SU-DHL-6 (cell line): ENCODE results near the gene RIMBP2.

Source experiments
- H2AFZ ChIP-seq: fragments of 200-600 bp; sonication (generic); 2 replicates; pipeline ENCODE4 v1.6.1; 2014; ENCODE audit warnings: low read depth, mild to moderate bottlenecking, moderate library complexity, mixed read lengths, antibody characterized with exemption, low read length; ENCODE audit not compliant: severe bottlenecking
- H3F3A ChIP-seq: fragments of 200-600 bp; shearing (Covaris generic); 2 replicates; pipeline ENCODE4 v1.6.0; 2016; ENCODE audit warnings: antibody characterized with exemption, mild to moderate bottlenecking; ENCODE audit not compliant: insufficient read depth
- H3K27ac ChIP-seq: fragments of 200-600 bp; sonication (generic); 2 replicates; pipeline ENCODE4 v1.5.1; 2016; ENCODE audit warnings: low read depth, mild to moderate bottlenecking, low read length, moderate library complexity, mixed read lengths
- H3K27me3 ChIP-seq: fragments of 200-600 bp; sonication (generic), shearing (Covaris generic); 2 replicates; pipeline ENCODE4 v1.6.0; 2014; ENCODE audit warnings: mild to moderate bottlenecking, low read length
- H3K36me3 ChIP-seq: fragments of 200-600 bp; sonication (generic); 2 replicates; pipeline ENCODE4 v1.6.1; 2014; ENCODE audit warnings: mild to moderate bottlenecking, low read length, mixed read lengths
- H3K4me2 ChIP-seq: fragments of 300-600, 200-600 bp; shearing (Covaris generic), sonication (generic); 2 replicates; pipeline ENCODE4 v1.6.0; 2014; ENCODE audit warnings: low read length, low read depth, mild to moderate bottlenecking; ENCODE audit not compliant: poor library complexity, severe bottlenecking
- H3K4me3 ChIP-seq: fragments of 200-600 bp; sonication (generic); 2 replicates; pipeline ENCODE4 v1.5.1; 2014; ENCODE audit warnings: antibody characterized with exemption, low read length, mild to moderate bottlenecking, mixed read lengths; ENCODE audit not compliant: insufficient read depth, poor library complexity, severe bottlenecking
- H3K79me2 ChIP-seq: fragments of 200-600 bp; sonication (generic); 2 replicates; pipeline ENCODE4 v1.6.1; 2014; ENCODE audit warnings: mild to moderate bottlenecking, low read length, moderate library complexity; ENCODE audit not compliant: insufficient read depth
- H3K9ac ChIP-seq: fragments of 200-600 bp; sonication (generic); 2 replicates; pipeline ENCODE4 v1.7.0; 2014; ENCODE audit warnings: mild to moderate bottlenecking, low read length
- H3K9me2 ChIP-seq: fragments of 200-600 bp; sonication (generic); replicated peaks from 2 replicates; pipeline ENCODE4 v1.6.1; 2014; ENCODE audit warnings: low read length; ENCODE audit not compliant: insufficient read depth
- H3K9me3 ChIP-seq: fragments of 200-600 bp; sonication (generic); 2 replicates; pipeline ENCODE4 v1.6.1; 2014; ENCODE audit warnings: low read length, mixed read lengths; ENCODE audit not compliant: insufficient read depth
- H4K20me1 ChIP-seq: fragments of 200-600 bp; sonication (generic); 2 replicates; pipeline ENCODE4 v1.6.1; 2014; ENCODE audit warnings: low read depth, mild to moderate bottlenecking, antibody characterized with exemption, low read length, moderate library complexity, mixed read lengths
- CTCF ChIP-seq: fragments of 200-600 bp; sonication (generic); IDR thresholded peaks from one replicate; pipeline ENCODE4 v1.5.1; 2017; ENCODE audit warnings: antibody characterized with exemption, mild to moderate bottlenecking, low read length, moderate library complexity; ENCODE audit not compliant: insufficient read depth, poor library complexity, severe bottlenecking
- EZH2phosphoT487 ChIP-seq: fragments of 200-600 bp; sonication (generic), shearing (Covaris generic); conservative IDR thresholded peaks from 2 replicates; pipeline ENCODE4 v1.6.1; 2018; ENCODE audit warnings: mild to moderate bottlenecking, antibody characterized with exemption, low read length, moderate library complexity, mixed read lengths

Gene RIMBP2

DNA sequence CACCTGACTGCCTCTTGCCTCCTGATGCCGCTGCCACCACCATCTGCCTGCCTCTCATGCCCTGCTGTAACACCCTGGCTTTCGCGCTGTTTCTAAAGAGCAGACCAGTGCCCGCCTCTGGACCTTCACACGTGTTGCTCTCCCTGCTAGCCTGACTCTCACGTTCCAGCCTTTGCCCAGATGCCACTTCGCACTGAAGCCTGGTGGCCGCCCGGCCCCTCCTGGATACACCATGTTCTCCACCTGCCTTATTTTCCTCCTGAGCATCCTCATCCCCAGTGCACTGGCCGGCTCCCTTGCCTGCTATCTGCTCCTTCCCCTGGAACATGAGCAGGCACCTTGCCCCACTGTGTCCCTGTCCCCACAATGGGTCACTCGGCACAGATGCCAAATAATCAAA lies 231.9 kb downstream of the RIMBP2 start:
- Histone ChIP-seq H3F3A (no peaks in the 10 kb centered on the region), H3K27me3 (no peaks in the 10 kb centered on the region), H3K79me2 (no peaks in the 10 kb centered on the region), H3K4me2 (no peak overlapping the region), H4K20me1 (no peaks in the 10 kb centered on the region), H3K27ac (no peak overlapping the region), H3K9me2 (no peaks in the 10 kb centered on the region), H3K36me3 (no peaks in the 10 kb centered on the region), H3K4me3 (no peak overlapping the region), H3K9ac (no peak overlapping the region), H2AFZ (no peak overlapping the region), H3K9me3 (no peaks in the 10 kb centered on the region)
- TF ChIP-seq CTCF (no peak), EZH2phosphoT487 (no peak)

DNA sequence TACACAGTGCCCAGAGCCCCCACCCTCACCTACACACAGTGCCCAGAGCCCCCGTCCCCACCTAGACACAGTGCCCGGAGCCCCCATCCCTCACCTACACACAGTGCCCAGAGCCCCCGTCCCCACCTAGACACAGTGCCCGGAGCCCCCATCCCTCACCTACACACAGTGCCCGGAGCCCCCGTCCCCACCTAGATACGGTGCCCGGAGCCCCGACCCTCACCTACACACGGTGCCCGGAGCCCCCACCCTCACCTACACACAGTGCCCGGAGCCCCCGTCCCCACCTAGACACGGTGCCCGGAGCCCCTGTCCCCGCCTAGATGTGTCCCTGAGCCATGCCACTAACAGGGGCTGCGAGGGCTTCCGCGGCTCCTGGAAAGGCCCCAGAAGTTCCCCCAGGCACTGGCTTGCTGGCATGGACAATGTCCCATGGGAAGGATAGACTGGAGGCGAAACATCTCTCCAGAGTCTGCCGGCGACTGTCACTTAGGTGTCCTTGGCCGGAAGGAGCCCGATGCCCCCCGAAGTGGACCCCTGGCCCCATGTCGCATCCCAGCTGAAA lies 232.4 kb downstream of the RIMBP2 start:
- H3F3A ChIP-seq, result no peaks in the 10 kb centered on the region
- H3K27me3 ChIP-seq, result no peaks in the 10 kb centered on the region
- no peak for TF ChIP-seq CTCF
- TF ChIP-seq EZH2phosphoT487, result no peak
- H2AFZ ChIP-seq, result no peak overlapping the region
- no peaks in the 10 kb centered on the region for H3K9me2 ChIP-seq
- H3K4me2 ChIP-seq, result no peak overlapping the region
- H3K36me3 ChIP-seq, result no peaks in the 10 kb centered on the region
- H3K27ac ChIP-seq, result no peak overlapping the region
- H3K9ac ChIP-seq, result no peak overlapping the region
- H3K4me3 ChIP-seq, result no peak overlapping the region
- no peaks in the 10 kb centered on the region for H3K9me3 ChIP-seq
- no peaks in the 10 kb centered on the region for H4K20me1 ChIP-seq
- no peaks in the 10 kb centered on the region for H3K79me2 ChIP-seq

- Histone ChIP-seq H3K4me3 (no peak overlapping the region), H3K79me2 (no peaks in the 10 kb centered on the region), H3K27ac (no peak overlapping the region), H3F3A (no peaks in the 10 kb centered on the region), H3K27me3 (no peaks in the 10 kb centered on the region), H2AFZ (no peak overlapping the region), H3K36me3 (no peaks in the 10 kb centered on the region), H3K9me3 (no peaks in the 10 kb centered on the region), H3K9ac (no peak overlapping the region), H4K20me1 (no peaks in the 10 kb centered on the region), H3K4me2 (no peak overlapping the region), H3K9me2 (no peaks in the 10 kb centered on the region)
- no peak for TF ChIP-seq CTCF
- no peak for TF ChIP-seq EZH2phosphoT487
Observed at GRCh38 chr12:130482448-130482847, 233.7 kb downstream of the RIMBP2 start.
